ENCODE measurements around the gene TRA2A.

TRA2A gene

GRCh38 chr7:23471106-23471859 is 60.5 kb downstream of the TRA2A start:
- DNase-seq (ENCODE audit: low read depth in 1 of 2, low spot score in 1 of 2), result no peak

GRCh38 chr7:23470330-23471105 is 61.3 kb downstream of the TRA2A start, which contains the start of gene IGF2BP3:
Gene IGF2BP3 (minus strand): TSS chr7:23470491. CDS start chr7:23470110, 381 bp downstream.
- no peak for DNase-seq (ENCODE audit: low read depth in 1 of 2, low spot score in 1 of 2)

GRCh38 chr7:23469961-23470250 is 61.9 kb downstream of the TRA2A start:
- DNase-seq (ENCODE audit: low read depth in 1 of 2, low spot score in 1 of 2), result no peak

GRCh38 chr7:23469150-23469960 is 62.4 kb downstream of the TRA2A start:
- DNase-seq (ENCODE audit: low read depth in 1 of 2, low spot score in 1 of 2), result no peak

- no peak for DNase-seq (ENCODE audit: low read depth in 1 of 2, low spot score in 1 of 2)
These were observed 63.1 kb downstream of the TRA2A start for GRCh38 chr7:23468526-23469149.

- DNase-seq (ENCODE audit: low read depth in 1 of 2, low spot score in 1 of 2), result no peak
These were observed 63.8 kb downstream of the TRA2A start for GRCh38 chr7:23467806-23468525.

- no peak for DNase-seq (ENCODE audit: low read depth in 1 of 2, low spot score in 1 of 2)
These were observed 64.4 kb downstream of the TRA2A start for GRCh38 chr7:23467291-23467805.

- DNase-seq (ENCODE audit: low read depth in 1 of 2, low spot score in 1 of 2), result no peak
These were observed 68.9 kb downstream of the TRA2A start for GRCh38 chr7:23462846-23463245.

- no peak for DNase-seq (ENCODE audit: low read depth in 1 of 2, low spot score in 1 of 2)
These were observed 73.7 kb downstream of the TRA2A start for GRCh38 chr7:23458044-23458443.

- no peak for DNase-seq (ENCODE audit: low read depth in 1 of 2, low spot score in 1 of 2)
These were observed 75.7 kb downstream of the TRA2A start for GRCh38 chr7:23456093-23456492.

- DNase-seq (ENCODE audit: low read depth in 1 of 2, low spot score in 1 of 2), result no peak
These were observed 76.8 kb downstream of the TRA2A start for GRCh38 chr7:23454881-23455526.

All from activated T-helper 1 cell treated with anti-CD3 and anti-CD28 coated beads, Interleukin-2, amount 50 U/mL, for 16 hours (primary cell).